Lower lobe of right lung (tissue), 2 donors: ENCODE results near the gene RPP30. TPM values are rescaled to one million over a fixed set of nuclear protein-coding genes. Genes with fewer than 3 reads are reported as not detected.
A peak's percentile ranks its signal among the peaks of the same experiment; 100 is the strongest.

Source experiments
- ATAC-seq, 2 donors: fragments of 200-7000 bp; cut with Tn5 transposase; one replicate each; pipeline ENCODE4 v1.9.1; 2020 to 2022; ENCODE audit warnings: mild to moderate bottlenecking in 2 of 2, moderate library complexity in 2 of 2
- DNase-seq: peaks from one replicate; pipeline ENCODE4 v3.0.0-alpha.2; 2020
- H3K27ac ChIP-seq: fragments of 200-600 bp; one replicate; pipeline ENCODE4 v1.8.0; 2022
- H3K27me3 ChIP-seq: fragments of 200-600 bp; one replicate; pipeline ENCODE4 v1.8.0; 2022; ENCODE audit warnings: low read depth
- H3K36me3 ChIP-seq: fragments of 200-600 bp; one replicate; pipeline ENCODE4 v1.8.0; 2022; ENCODE audit warnings: mild to moderate bottlenecking
- H3K4me1 ChIP-seq: fragments of 200-600 bp; one replicate; pipeline ENCODE4 v1.8.0; 2022
- H3K4me3 ChIP-seq: fragments of 200-600 bp; one replicate; pipeline ENCODE4 v1.8.0; 2022; ENCODE audit warnings: mild to moderate bottlenecking
- H3K9me3 ChIP-seq: fragments of 200-600 bp; one replicate; pipeline ENCODE4 v1.8.0; 2022
- intact Hi-C: fragments of 100-400 bp; cut with DNase I; formaldehyde crosslinking; loops from one replicate; pipeline ENCODE4 v1.11.0; 2022
- total RNA-seq: library from RNA; stranded (reverse); fragmentation: NEBNext Ultra II Directional; extraction: Animal tissue kit (Norgen Biotek cat#: 25700); gene quantifications from one replicate; pipeline ENCODE4 v1.2.1, GENCODE V29; 2021
- TF ChIP-seq, protein P1 (sequence below): fragments of 200-600 bp; IDR thresholded peaks from one replicate; pipeline ENCODE4 v1.8.0; 2022; ENCODE audit warnings: antibody characterized with exemption, mild to moderate bottlenecking
- donor health status: DM: no; HTN: yes; CAD: no; lungs with severe emphysema.

RPP30 gene
- total RNA-seq, 1 donor from 2014 or later, result 28.2 TPM

DNA sequence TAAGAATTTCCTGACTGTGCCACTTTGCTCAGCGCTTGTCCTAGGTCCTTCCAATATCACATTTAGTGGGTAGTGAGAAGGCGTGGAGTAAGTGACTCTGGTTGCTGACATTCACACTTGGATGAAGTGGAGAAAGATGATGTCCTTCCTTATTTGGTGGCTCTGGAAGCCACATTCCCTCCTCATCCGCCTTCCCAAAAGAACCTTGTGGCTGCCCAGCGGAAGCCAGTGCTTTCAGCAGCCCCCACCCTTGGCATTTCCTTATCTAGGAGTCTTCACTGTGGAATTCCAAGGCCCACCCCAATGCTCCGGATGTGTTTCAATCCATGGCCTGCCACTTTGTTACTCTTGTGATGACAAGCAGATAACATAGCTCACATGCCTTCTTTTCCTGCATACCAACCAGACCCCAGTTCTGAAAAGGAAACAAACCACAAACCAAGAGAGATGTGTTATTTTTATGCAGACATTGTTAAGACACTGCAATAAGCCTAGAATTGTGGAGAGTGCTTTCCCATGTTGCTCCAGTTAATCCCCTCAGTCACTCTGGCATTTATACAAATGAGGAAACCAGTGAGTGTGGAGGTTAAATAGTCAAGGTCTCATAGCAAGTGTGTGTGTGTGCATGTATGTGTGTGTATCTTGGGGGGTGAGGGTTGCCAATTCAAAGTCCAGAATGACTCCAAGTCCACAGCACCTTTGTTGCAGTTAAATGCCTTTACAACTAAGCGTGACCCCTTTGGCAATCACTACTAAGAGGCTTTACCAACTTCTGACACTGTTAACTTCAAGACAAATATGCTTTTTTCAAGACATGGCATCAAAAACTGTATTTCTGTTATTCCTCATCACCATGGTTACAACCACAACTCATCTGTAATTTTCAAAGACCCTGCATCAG lies 59.4 kb downstream of the RPP30 start:
- Histone ChIP-seq H3K4me1 (peaks cover 26% of the 10 kb centered on the region), H3K4me3 (no peak overlapping the region), H3K36me3 (no peaks in the 10 kb centered on the region), H3K9me3 (no peaks in the 10 kb centered on the region), H3K27me3 (no peaks in the 10 kb centered on the region), H3K27ac (peak overlapping the region; percentile 80)
- DNase-seq (peak; percentile 55), ATAC-seq (peak; percentile 69 to 81)
- intact Hi-C loops, result no loop called here
- TF ChIP-seq, protein P1, sequence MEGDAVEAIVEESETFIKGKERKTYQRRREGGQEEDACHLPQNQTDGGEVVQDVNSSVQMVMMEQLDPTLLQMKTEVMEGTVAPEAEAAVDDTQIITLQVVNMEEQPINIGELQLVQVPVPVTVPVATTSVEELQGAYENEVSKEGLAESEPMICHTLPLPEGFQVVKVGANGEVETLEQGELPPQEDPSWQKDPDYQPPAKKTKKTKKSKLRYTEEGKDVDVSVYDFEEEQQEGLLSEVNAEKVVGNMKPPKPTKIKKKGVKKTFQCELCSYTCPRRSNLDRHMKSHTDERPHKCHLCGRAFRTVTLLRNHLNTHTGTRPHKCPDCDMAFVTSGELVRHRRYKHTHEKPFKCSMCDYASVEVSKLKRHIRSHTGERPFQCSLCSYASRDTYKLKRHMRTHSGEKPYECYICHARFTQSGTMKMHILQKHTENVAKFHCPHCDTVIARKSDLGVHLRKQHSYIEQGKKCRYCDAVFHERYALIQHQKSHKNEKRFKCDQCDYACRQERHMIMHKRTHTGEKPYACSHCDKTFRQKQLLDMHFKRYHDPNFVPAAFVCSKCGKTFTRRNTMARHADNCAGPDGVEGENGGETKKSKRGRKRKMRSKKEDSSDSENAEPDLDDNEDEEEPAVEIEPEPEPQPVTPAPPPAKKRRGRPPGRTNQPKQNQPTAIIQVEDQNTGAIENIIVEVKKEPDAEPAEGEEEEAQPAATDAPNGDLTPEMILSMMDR, result no peak

DNA sequence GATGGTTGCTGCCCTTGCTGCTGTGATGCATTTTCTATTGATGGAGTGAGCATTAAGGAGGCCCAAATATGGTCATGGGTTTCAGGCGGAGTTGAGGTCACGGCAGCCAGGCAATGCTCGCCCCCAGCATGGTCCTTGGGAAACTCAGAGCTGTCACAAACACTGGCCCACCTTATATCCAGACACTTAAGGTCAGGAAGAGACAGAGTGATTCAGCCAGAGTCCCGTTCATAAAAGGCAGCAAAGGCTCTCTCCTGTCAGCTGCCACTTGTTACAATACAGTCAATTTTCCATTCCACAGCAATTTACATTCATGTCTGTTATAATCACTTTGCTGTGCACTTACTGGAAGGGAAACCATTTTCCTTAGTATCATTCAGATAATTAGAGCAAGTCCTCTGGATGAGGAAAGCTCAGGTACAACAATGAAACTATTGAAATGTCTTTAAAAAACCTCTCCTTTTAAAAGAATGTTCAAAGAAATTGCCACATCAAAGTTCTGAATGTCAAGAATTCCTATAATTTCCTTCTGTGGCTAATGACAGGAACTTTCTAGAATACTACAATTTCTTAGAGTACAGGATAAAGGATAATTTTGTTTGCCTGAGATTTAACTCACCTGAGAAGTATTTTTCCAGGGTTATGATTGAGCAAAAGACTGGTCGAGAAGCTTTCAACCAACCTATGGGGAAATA lies 64.0 kb downstream of the RPP30 start:
- Histone ChIP-seq H3K27ac (no peak overlapping the region), H3K27me3 (no peaks in the 10 kb centered on the region), H3K4me1 (peaks cover 16% of the 10 kb centered on the region), H3K9me3 (no peaks in the 10 kb centered on the region), H3K36me3 (no peaks in the 10 kb centered on the region), H3K4me3 (no peak overlapping the region)
- no peak for DNase-seq
- ATAC-seq, result no peak
- intact Hi-C loops, result no loop called here
- TF ChIP-seq, protein P1, result no peak

DNA sequence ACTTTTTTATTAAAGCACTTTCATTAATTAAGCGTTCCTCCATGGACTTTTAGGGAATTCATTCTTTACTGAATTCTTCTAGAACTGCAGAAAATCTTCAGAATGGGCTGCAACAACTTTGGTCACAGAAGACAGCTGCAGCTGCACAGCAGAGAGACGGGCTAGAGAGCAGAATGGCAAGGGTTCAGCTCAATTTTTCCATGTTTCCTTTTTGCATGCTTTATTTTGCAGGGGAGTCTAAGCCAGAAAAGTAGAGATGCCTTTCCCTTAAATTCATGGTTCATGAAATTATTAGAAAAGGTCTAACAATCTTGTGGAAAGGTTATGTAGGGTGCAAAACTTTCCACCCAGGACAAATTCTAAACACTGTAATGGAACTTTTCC lies 64.5 kb downstream of the RPP30 start:
- Histone ChIP-seq H3K4me3 (no peak overlapping the region), H3K27me3 (no peaks in the 10 kb centered on the region), H3K9me3 (no peaks in the 10 kb centered on the region), H3K4me1 (peaks cover 10% of the 10 kb centered on the region), H3K36me3 (no peaks in the 10 kb centered on the region), H3K27ac (no peak overlapping the region)
- TF ChIP-seq, protein P1, result no peak
- no peak for ATAC-seq
- no peak for DNase-seq
- intact Hi-C loops, result no loop called here

DNA sequence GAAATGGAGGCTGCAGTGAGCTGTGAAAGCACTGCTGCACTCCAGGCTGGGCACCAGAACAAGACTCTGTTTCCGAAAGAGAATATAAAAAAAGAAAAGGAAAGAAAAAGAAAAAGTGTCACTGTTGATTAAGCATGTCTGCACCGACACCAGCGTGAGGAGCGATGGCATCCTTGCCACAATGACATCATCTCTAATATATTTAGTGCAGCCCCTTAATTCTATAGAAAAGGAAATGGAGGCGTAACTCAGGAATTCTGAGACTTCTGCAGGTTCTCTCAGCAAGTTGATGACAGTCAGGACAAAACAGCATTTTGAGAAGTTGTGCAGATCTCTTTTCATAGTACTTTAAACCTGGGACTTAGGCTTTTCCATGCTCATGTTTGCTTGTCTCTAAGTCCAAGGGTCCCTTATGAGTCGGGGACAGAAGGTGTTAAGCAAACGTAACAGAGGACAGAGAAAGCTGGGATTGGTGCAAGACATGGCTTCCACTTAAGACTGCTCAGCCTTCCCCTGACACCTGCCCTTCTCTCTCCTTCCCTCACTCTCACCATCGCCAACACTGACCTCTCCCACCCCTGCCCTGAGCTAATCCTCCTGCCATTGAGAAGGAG lies 66.0 kb downstream of the RPP30 start:
- peaks cover 7% of the 10 kb centered on the region for H3K4me1 ChIP-seq
- no peak overlapping the region for H3K27ac ChIP-seq
- ATAC-seq (no peak), DNase-seq (no peak)
- no peaks in the 10 kb centered on the region for H3K27me3 ChIP-seq
- H3K4me3 ChIP-seq, result no peak overlapping the region
- no peaks in the 10 kb centered on the region for H3K36me3 ChIP-seq
- intact Hi-C loops, result no loop called here
- TF ChIP-seq, protein P1, result no peak
- no peaks in the 10 kb centered on the region for H3K9me3 ChIP-seq

DNA sequence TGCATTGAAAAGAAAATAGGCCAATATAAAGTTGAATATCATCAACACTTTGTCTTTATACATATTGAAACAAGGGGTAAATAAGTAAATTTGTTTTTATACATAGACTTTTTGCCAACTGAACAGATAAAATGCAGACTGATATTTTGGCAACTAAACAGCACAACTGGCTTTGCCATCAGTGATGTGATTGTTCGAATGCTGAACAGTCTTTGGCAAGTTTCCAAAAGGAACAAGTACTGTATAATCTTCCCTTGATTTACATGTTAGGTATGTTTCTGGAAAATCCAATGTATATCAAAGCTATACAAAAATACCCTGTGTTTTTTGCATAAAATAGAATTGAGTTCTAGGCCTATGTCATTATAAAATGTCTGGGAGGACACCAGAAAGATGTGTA lies 67.3 kb downstream of the RPP30 start:
- DNase-seq (no peak), ATAC-seq (no peak)
- no peak overlapping the region for H3K27ac ChIP-seq
- TF ChIP-seq, protein P1, result no peak
- no peaks in the 10 kb centered on the region for H3K36me3 ChIP-seq
- H3K4me1 ChIP-seq, result peaks cover 7% of the 10 kb centered on the region
- intact Hi-C loops, result no loop called here
- no peaks in the 10 kb centered on the region for H3K27me3 ChIP-seq
- H3K4me3 ChIP-seq, result no peak overlapping the region
- H3K9me3 ChIP-seq, result no peaks in the 10 kb centered on the region
